ENCODE results near the gene ASCL5.

ASCL5 gene

DNA sequence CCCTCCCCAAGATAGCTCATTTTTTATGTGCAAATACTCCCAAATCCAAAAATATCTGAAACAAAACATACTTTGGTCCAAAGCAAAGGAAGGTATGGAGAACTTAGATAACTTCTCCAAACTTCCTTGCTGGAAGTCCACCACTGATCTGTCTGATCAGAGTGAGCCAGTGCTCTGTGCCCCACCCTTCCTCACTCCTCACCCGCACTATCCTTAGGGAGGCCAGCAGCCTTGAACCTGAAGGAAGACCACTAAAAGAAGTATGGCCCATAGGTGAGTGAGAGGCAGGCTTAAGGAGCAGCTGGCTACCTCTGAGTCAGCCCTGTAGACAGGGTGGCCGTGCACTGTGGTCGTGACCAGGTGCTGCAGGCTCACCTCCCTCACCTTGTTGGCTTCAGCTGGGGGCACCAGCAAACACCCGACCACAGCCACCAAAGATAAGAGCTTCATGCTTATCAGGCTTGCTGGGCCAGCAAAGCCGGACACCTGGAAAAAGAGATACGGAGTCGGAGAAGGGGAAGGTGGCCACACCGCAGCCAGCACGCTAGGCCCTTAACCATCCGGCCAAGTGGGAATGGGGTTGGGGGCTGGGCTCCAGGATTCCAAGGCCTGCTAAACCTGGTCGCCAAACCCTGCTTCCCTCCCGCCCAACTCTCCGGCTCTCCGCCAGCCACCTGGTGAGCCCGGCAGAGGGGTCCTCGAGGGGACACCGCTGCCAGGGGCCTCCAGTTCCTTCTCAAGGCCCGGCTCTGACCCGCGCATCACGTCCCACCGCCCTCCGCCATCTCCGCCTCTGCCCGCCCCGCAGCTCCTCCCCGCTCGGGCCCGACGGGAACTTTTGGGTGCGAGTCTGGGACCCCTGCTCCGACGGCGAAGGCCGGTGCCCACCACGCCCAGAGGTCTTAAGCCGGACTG lies 26.7 kb upstream of the ASCL5 start:
- DNase-seq: no peak

DNA sequence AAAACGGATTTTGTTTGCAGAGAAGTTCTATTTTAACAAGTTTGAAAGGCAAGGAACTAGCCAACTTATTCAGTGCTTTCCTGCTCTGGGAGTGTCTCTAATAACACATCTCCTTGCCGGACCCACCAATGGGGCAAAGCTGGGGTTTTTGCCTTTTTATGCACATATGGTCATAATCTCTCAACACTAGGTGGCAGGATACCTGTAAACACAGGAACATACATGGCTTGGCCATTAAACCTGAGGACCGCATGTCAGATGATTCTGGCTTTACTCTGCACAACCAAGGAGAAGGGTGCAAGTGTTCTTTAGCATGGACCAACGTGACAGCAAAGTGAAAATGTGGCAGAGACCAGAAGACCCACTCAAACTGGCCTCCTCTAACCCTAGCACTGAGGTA lies 22.4 kb upstream of the ASCL5 start:
- peak; percentile 7 for DNase-seq

DNA sequence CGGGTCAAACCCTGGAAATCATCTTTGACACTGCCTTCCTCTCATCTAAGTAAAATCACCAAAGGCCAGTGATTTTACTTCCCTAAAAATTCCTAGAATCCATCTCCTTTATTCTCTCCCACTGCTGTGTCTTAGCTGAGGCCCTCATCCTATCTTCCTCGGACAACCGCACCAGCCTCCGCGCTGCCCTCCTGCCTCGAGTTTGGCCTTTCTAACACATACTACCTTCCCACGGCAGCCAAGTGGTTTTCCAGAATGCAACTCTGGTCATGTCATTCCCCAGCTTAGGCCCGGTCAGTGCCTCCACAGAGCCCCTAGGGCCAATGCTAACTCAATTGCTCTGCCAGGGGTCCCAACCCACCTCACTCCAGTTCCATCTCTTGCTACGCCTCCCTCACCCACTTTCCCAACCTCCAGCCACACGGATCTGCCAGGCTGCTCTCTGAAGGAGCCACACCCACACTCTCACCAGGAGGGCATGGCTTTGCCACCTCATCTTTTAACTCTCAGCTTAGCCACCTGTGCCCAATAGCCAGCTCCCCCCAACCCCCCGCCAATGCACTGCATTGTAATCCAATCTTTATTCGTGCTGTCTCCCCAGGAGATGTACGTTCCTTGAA lies 20.5 kb upstream of the ASCL5 start:
- DNase-seq: no peak

DNA sequence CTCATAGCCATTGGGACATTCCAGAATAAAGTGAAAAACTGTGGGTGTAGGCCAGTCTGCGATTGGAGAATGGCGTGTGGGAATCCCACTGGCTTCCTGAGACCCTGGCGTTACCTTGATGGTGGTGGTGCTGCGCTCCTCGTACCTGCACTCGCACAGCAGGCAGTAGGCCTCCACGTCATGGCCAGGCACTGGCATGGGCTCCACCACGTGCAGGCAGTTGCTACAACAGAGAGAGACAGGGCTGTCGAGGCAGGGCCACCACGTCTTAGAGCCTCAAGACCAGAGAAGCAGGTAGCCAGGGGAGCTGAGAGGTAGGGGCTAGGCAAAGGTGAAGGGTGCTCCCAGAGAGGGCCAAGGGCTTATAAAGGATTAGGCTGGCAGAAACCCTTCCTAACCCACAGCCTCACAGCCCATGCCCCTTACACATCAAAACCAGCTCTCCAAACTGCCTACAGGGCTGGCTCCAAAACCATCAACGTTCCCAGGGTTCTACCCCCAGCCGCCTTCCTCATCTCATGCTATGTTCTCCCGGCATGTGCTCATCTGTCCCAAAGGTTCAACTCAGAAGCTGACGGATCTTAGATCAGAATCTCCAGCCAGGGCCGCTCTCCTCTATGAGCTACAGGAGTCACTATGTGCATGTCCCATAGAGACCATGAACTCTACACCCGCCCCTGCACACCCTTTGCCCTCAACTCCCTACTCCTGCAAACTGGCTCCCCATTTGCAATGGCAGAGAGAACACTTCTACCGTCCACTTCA lies 19.8 kb upstream of the ASCL5 start:
- no peak for DNase-seq

DNA sequence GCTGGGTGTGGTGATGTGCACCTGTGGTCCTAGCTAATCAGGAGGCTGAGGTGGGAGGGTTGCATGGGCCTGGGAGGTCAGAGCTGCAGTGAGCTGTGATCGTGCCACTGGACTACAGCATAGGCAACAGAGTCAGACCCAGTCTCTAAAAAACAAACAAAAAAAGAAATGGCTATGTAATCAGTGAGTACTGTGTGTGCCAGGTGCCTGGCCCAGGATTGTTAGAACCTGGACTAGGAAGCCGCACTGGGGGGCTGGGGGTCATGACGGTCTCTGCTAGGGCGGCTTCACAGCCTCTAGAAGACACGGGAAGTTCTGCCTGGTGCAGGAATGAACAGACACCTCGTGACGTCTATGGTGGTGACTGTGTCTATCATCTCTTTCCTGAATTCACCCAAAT lies 18.8 kb upstream of the ASCL5 start:
- DNase-seq: no peak

DNA sequence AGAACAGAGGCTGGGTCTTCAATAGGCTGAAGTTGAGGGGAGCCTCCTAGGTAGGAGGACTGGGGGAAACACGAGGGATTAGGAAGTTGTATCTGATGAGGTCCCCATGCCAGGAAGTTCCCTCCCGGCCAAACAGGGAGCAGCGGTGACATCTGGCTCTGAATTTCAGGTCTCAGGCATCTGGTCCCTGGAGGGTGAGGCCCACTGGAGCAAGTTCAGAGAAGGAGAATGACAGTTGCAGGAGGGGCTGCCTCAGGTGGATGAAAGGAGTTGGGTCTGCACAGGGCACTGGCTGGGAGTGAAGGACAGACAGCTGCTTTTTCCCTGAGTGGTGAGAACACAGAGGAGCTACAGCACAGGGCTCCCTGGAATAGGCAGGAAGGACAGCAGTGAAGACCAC lies 18.1 kb upstream of the ASCL5 start:
- DNase-seq: no peak

DNA sequence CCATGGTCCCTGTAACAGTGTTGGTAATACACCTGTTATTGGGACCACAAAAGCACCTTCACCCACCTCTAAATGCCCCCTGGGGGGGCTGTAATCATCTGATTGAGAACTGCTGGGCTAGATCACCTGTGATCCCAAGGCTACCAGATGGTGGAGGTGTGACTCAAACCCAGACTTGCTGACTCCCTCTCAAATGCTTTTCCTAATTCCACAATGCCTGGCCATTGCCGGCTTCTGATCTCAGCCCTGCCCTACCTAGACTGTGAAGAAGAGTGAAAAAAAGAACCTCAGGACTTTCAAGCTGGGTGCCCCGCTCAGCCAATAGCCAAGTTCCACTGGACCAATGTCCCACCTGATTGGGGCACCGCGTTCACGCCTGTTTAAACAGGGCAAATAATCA lies 17.7 kb upstream of the ASCL5 start:
- DNase-seq: no peak

DNA sequence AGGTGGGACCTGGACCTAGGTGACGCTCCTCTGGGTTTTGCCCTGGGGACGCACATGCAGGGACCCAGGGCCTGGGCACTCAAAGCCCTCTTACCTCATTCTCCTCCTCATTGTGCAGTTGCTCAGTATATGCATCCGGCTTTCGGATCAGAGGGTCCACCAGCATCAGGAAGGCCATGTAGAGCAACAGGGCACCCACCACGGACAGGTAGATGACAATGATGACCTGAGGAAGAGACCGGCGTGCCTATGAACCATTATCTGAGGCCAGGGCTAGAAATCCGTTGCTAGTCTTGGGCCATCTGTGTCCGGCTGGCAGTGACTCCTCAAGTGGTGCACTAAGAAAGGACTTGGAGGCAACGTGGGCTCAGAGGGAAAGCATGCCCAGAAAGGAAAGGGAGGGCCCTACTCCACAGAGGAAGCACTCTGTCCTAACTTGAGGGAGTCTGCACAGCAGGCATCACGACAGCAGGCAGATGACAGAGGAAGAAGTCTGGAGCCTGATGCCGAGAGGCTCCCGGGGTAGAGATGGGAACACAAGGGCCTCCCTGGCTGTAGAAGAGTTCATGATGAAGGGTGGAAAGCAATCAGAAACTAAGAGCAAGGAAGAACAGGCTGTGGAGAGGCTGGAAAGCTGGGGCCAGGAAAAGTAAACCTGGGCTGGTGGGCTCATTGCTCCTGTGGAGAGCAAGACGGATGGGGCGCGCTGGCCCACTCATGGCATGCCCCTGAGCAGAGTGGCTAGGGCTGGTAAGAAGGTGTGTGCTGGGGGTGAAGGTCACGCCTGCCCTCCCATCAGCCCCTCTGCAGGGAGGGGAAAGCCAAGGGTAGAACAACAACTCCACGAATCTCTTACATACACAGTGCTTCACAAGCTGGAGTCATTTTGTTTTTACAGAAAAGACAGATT lies 17.0 kb upstream of the ASCL5 start:
- DNase-seq: no peak

DNA sequence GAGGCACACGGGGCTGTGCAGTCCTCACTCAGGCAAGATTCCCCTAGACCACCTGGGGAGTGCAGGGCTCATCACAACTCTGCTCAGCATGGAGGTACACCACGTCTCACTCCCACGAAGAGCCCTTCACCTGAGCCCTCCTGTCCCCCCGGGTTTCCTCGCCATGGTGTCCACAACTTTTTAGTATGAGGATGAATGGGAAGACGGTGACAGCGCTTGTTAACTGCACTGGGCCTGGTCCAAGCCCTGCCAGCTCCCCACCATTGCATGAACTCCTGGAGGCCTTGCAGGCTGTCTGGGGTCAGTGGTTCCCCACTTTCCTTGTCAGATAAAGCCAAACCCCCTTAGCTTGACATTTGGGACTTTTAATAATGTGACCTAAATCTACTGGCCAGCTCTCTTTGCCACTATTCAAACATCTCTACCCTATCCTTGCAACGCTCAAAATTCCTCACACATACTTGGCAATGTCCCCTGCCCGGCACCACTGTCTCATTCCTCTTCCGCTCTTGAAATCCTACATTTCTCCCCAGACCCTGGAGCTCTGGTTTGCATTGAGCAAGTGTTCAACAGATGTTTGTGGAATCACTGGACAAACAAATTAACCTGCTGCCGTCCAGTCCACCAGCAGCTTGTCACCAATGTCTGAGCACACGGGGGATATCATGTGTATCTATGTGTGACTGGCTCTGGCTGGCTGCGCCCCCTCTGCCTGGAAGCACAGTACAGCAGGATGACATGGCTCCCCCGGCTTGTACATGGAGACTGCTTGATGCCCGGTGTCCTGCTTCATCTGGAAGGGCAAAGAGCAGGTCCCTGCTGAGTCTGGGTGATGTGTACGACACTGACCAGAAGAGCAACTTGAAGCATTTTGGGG lies 16.1 kb upstream of the ASCL5 start:
- DNase-seq: no peak

DNA sequence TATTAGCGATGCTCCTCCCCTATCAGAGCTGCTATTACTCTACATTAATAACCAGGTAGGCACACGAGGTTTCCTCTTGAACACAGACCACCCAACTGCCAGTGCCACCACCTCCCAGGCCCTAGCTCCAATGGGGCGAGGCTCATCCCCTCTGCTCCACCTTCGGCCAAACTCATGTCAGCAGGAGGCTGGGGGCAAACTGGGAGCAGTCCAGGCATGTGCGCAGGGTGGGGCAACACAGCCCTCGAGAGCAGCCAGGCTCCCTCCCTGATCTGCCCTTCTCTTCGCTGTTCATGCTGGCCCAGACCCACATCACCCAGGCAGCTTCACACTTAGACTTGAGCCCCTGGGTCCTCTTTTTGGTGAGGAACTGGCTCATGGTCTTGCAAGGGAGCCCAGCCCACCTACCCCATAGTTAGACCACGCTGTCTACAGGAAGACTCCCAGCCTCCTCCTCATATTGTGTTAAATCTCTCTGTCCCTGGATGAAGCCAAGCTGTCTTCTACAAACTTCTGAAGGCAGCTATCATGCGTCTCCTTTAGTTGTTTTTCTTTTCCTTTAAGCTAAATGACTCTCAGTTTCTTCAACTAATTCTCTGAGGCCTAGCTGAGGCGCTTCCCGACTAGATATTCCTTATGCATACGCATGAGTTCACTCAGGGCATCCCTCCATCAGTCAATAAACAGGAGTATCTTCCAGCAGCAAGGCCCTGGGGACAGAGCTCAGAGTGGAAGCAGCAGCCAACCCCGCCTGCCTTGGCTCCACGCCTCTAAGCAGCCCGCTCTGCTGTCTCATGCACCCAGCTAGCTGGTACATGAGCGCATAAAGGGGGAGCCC lies 15.2 kb upstream of the ASCL5 start:
- DNase-seq: no peak

DNA sequence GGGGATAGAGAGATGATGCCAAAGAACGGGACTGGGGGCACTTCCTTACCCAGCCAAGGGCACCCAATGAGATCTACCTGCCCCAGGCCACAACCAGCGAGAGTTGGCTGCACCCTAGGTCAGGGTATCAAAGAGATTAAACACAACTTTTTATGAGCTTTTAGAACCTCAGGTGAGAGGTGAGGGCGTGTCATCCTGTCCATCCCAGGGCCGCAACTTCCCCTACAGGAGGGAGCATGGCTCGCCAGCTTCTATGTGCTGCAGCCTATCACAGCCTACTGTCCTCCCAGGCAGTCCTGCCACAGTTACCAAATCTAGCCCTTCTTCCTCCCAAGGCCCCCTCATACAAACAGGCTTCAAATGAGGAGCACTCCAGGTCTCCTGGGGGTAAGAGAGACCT lies 14.4 kb upstream of the ASCL5 start:
- DNase-seq: no peak

DNA sequence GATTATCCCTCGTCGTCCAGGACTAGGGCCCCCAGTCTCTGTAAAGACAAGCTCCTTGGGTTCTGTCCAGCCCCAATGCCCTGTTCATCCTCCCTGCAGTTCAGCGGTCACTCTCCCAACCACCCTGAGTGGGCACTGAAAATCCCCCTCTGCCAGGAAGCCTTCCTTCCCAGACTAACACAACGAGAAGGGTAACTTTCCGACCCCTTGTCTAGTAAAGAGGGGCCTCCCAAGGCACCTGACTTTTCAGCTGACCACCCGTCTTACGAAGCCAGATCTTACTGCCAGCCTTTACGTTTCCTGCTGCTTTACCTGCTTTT lies 13.9 kb upstream of the ASCL5 start:
- no peak for DNase-seq

DNA sequence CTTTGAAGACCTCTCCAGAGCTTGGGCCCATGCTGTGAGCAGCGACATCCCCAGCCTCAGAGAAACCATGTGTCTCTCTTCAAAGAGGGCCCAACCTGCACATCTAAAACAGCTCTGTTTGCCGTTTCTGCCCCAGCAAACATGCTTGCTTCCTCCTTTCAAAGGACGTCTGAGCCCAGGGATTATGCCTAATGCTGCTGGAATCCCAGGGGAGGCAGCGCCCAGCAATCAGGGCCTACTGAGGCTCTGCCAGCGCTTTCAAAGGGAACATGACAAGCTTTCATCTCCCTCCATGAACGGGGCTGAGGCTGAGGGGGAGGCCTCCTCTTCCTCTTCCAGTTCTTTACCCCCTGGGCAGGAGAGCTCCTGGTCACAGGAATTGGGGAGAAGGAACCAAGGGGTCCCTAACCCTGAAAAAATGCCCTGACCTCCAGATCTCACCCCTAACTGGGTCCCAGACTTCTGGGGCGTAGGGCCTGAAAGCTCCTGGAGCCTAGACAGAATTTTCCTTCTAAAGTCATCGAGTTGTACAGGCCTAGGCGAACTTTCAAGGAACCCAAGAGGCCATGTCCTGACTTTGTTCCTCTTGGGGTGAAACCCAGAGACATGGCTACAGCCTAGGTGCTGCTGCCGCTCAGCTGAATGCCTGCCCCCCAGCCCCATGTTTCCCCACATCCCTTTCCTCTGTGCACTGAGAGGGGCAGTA lies 13.4 kb upstream of the ASCL5 start:
- no peak for DNase-seq

DNA sequence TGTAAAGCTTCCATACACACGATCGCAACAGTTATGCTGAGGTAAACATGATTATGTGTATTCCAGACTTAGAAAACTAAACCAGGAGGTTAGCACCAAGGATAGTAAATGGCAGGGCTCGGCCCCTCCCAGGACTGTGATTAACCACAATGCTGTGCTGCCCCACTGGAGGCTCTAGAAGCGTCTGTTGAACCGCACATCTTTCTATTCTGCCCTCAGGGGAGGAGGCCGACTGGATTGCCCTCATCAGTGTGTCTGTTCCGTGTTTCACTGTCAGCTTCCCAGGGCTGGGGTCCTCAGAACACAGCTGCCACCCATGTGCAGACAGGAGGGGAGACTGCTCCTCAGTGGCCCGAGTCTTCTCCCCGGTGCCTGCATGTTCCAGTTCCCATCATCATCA lies 12.8 kb upstream of the ASCL5 start:
- no peak for DNase-seq

DNA sequence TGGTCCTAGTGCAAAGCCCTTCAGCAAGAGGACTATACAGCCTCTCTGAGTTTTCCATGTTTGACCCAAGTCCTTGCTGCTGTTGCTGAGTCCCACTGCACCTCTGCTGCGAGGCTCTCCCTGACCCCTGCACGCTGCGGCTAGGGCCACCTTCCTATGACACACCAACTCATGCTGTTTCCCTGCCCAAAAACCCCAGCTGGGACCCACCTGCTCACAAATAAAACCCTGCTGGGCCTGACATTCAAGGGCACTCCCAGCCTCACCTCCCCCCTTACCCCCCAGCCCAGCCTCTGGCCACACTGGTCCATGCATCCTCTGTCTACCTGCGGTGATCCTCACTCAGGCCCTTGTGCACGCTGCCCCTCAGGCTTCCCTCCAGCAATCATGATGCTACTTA lies 12.3 kb upstream of the ASCL5 start:
- no peak for DNase-seq

DNA sequence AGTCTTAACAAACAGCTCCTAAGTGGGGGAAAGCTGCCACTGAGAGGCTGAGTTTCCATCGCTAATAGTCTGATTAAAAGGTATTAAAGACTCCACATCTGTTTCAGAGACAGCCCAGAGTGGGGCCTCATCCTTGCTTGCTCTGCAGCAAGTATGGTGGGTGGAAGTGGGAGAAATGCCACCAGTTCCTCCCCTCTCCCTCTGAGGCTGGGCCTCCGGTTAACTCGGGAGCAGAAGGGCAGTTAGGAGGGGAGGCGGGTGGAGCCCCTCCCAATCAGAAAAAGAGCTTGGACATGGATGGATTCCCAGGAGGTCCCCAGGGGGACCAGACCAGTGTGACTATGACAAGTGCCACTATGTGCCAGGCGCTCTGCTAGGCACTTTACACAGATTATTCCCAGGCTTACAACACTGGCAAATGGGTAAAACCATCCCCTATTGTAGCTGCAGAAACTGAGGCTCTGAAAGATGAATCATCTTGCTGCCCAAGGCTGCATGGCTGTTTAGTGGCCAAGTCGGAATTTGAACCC lies 11.4 kb upstream of the ASCL5 start:
- DNase-seq: no peak

DNA sequence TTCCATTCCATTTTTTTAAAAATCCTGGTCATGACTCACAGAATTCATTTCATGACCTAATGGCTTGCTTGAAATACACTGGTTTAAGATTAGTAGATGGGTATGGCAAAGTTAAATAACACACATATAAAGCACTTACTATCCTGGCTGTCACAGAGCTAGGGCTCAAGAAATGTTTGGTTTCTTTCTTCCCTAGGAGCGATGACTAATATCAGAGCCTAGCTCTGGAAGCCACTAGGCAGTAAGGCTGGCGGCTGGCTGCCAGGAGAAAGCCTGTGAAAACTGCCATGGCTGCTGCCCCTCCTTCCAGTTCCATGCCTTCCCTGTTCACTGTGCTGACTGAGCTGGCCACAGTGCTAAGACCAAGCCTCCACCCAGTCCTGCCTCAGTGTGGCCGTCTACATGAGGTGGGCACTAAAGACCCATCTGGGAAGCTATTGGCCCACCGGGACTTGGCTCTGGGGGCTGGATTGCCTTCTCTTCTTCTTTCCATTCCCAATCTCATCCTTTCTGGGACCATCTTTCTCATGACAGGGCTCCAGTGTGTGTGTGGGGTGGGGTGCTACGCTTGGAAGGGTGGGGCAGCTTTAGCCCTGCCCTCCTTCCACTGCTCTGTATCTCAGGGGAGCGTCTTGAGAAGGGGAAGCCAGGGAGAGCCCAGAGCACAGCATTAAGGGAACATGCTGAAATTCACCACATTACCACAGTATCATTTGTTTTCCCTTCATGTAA lies 10.8 kb upstream of the ASCL5 start:
- DNase-seq: no peak

DNA sequence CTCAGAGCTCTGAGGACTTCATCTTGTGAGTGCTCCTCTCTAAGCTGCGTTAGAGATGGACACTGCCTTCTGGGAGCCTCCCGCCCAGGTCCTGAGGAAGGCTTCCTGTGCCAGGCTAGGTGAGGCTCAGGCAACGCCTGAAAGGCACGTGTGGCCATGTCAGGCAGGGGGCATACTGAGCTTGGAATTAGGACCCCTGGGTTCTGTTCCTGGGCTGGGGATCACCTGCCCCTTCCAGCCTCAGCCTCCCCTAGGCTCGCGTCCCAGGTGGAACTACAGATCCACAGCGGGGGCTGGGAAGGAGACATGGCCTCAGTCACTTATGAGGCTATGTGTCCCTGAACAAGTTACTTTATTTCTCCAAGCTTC lies 10.0 kb upstream of the ASCL5 start:
- no peak for DNase-seq

DNA sequence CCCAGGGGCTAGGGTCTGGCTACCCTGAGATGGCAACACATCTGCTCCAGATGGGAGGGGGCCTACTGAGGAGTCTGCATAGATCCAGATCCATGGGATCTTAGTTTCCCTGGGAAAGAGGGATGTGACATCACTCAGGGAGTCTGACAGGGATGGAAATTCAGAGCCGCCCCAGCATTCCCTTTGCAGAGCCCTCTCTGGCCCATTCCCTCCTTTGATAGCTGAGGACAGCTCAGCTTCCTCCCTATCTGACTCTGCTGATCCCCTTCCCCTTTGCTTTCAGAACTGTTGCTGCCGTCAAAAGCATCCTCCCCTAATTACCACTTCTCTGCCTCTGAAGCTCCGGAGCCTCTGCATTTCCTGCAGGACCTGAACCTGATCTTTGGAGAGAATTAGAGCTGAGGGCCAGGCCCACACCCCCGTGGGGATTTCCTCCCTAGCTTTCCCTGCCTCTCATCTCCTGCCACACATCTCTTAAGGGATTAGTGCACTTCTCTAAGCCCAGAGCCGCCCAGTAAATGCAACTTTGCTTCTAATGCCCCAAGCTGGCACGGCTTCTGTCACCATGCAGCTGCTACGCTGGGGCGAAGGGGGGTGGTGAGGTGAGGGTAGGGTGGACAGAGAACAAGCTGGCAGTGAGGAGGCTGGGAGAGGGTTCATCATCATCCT lies 9.5 kb upstream of the ASCL5 start:
- no peak for DNase-seq
